CD4-positive, alpha-beta memory T cell (primary cell): Measurements from ENCODE around the gene MORN5. TPM values are rescaled to one million over a fixed set of nuclear protein-coding genes. Genes with fewer than 3 reads are reported as not detected.

Experiments used
- CTCF ChIA-PET: fragments of 350-600 bp; sonication (Branson Sonifier 250); formaldehyde crosslinking; loops from one replicate; lab custom pipeline; 2021; ENCODE audit warnings: inconsistent platforms; ENCODE audit not compliant: partially characterized antibody; lab: Charles Lee
- POLR2A ChIA-PET: fragments of 350-600 bp; sonication (Branson Sonifier 250); formaldehyde crosslinking; loops from one replicate; lab custom pipeline; 2021; ENCODE audit not compliant: partially characterized antibody; lab: Charles Lee
- DNase-seq, 5 donors: peaks; one replicate each; pipeline versions ENCODE4 v3.0.0 to v3.0.0-alpha.2; 2020 to 2022; ENCODE audit warnings: mixed read lengths in 1 of 5
- H3K27ac ChIP-seq: one replicate; pipeline ENCODE4 v1.7.0; 2013; ENCODE audit warnings: low read depth, low read length
- H3K27me3 ChIP-seq: 2 replicates; pipeline ENCODE4 v1.7.0; 2013; ENCODE audit warnings: mild to moderate bottlenecking, low read length, moderate library complexity; ENCODE audit not compliant: insufficient read depth
- H3K36me3 ChIP-seq: 2 replicates; pipeline ENCODE4 v1.7.0; 2013; ENCODE audit warnings: mild to moderate bottlenecking, low read length, moderate library complexity; ENCODE audit not compliant: insufficient read depth
- H3K4me1 ChIP-seq: 2 replicates; pipeline ENCODE4 v1.7.0; 2013; ENCODE audit warnings: mild to moderate bottlenecking, low read length, moderate library complexity; ENCODE audit not compliant: insufficient read depth
- H3K4me3 ChIP-seq, 2 donors: one replicate each; pipeline ENCODE4 v1.7.0; 2013; ENCODE audit warnings: low read length in 2 of 2, mild to moderate bottlenecking in 1 of 2
- H3K9me3 ChIP-seq, 2 donors: one replicate each; pipeline ENCODE4 v1.7.0; 2013; ENCODE audit warnings: low read length in 2 of 2, control low read depth in 1 of 2; ENCODE audit not compliant: control insufficient read depth in 1 of 2
- H3K27ac Mint-ChIP-seq, 7 donors: one replicate each; pipeline ENCODE4 v1.8.0; 2020 to 2021; ENCODE audit warnings: mixed read lengths in 7 of 7, mild to moderate bottlenecking in 6 of 7, inconsistent platforms in 3 of 7, moderate library complexity in 3 of 7
- H3K27me3 Mint-ChIP-seq, 2 donors: one replicate each; pipeline ENCODE4 v1.8.0; 2020 to 2021; ENCODE audit warnings: mixed read lengths in 2 of 2
- H3K36me3 Mint-ChIP-seq, 2 donors: one replicate each; pipeline ENCODE4 v1.8.0; 2020 to 2021; ENCODE audit warnings: mixed read lengths in 2 of 2, inconsistent platforms in 1 of 2, mild to moderate bottlenecking in 1 of 2
- H3K4me1 Mint-ChIP-seq, 4 donors: one replicate each; pipeline ENCODE4 v1.8.0; 2020 to 2021; ENCODE audit warnings: mixed read lengths in 4 of 4, mild to moderate bottlenecking in 1 of 4
- H3K4me3 Mint-ChIP-seq, 8 donors: one replicate each; pipeline ENCODE4 v1.8.0; 2020 to 2021; ENCODE audit warnings: mixed read lengths in 8 of 8, mild to moderate bottlenecking in 7 of 8, moderate library complexity in 6 of 8, inconsistent platforms in 3 of 8
- H3K9me3 Mint-ChIP-seq, 8 donors: one replicate each; pipeline ENCODE4 v1.8.0; 2020 to 2021; ENCODE audit warnings: mixed read lengths in 8 of 8, mild to moderate bottlenecking in 5 of 8, inconsistent platforms in 3 of 8, moderate library complexity in 1 of 8
- intact Hi-C: fragments of 100-400 bp; cut with micrococcal nuclease; formaldehyde crosslinking; loops from one replicate; pipeline ENCODE4 v1.15.1; 2023
- polyA plus RNA-seq, 2 donors: library from polyadenylated mRNA; unstranded; fragments of 300-500 nt; fragmentation: Illumina TruSeq; gene quantifications; one replicate each; pipeline ENCODE4 v1.2.3, GENCODE V29; 2021
- total RNA-seq, 2 experiments: library from RNA; stranded (reverse); gene quantifications; one replicate each; pipeline ENCODE4 v1.2.3, GENCODE V29; 2021

The MORN5 gene
- total and polyA plus RNA-seq, 4 experiments from 2014 or later: not detected

DNA sequence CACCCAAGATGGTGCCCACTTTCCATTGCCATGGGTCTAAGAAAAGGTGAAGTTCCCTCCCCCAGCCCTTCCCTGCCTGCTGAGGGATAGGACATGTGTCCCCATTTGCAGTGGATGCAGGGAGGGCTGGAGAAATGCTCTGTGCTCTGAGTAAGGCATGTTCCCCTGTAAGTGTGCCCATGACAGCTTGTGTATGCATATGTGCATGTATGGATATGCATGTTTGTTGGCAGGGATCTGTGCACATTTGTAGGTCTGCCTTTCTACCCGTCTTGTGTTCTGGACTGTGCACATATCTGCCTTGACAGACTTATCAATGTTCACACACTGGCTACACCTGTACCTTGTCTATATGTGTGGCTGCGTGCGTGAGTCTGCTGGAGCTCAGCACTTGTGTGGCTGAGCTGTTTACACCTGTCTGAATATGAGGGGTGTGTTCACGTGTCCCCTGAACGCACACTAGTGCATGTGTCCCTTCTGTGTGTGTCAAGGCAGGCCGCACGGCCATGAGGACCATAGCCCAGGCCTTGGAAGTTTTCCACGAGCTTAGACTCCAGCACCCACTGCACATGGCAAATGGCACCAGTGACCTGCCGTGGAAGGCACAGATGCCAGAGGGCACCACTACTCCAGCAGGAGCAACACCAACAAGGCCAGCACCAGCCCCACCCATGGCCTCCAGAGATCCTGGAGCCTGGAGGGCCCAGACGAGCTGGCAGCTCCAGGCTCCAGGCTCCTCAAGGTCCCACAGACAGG is 39.2 kb upstream of the MORN5 start:
- H3K4me3 ChIP-seq: no peak overlapping the region
- POLR2A ChIA-PET: no interaction called here
- H3K4me1 Mint-ChIP-seq: peaks cover 4 to 10% (median 7%) of the 10 kb centered on the region in 4 donors
- H3K9me3 ChIP-seq: no peaks in the 10 kb centered on the region
- H3K4me1 ChIP-seq: no peaks in the 10 kb centered on the region
- H3K4me3 Mint-ChIP-seq: no peak overlapping the region
- no peak overlapping the region for H3K27ac Mint-ChIP-seq
- no peaks in the 10 kb centered on the region for H3K9me3 Mint-ChIP-seq
- intact Hi-C loops: no loop called here
- peaks cover 8 to 12% of the 10 kb centered on the region in 2 donors for H3K27me3 Mint-ChIP-seq
- peaks cover 2% of the 10 kb centered on the region for H3K27me3 ChIP-seq
- no peak overlapping the region for H3K27ac ChIP-seq
- H3K36me3 Mint-ChIP-seq: no peaks in the 10 kb centered on the region
- H3K36me3 ChIP-seq: no peaks in the 10 kb centered on the region
- no peak for DNase-seq
- CTCF ChIA-PET: interaction anchor here (1.0 to 9.2 kb wide), 5 partner anchors 13 to 264 kb away, joined by 3 to 165 read pairs (median 6); no protein-coding TSS in a partner anchor

DNA sequence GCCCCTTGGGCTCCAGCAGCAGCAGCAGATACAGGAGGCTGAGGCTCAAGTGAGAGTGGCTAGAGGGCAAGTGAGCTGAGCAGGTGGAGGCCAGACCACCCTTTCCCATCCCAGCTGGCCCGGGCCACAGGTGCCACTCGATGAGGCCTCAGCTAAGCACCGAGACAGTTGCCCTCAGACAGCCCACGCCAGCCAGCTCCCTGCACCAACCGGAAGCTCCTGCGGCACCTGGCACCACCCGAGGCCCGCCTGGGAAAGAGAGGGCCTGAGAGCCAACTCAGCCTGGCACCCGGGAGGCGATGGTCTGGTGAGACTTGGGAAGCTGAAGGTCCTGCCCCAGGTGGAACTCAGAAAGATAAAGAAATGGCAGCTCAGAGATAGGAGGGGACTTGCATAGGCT is 38.3 kb upstream of the MORN5 start:
- H3K4me3 Mint-ChIP-seq: no peak overlapping the region
- peaks cover 15 to 18% of the 10 kb centered on the region in 2 donors for H3K27me3 Mint-ChIP-seq
- Histone ChIP-seq H3K4me3 (no peak overlapping the region), H3K27me3 (peaks cover 10% of the 10 kb centered on the region), H3K9me3 (no peaks in the 10 kb centered on the region), H3K4me1 (peaks cover 4% of the 10 kb centered on the region), H3K27ac (no peak overlapping the region), H3K36me3 (no peaks in the 10 kb centered on the region)
- H3K4me1 Mint-ChIP-seq: peaks cover 9 to 17% (median 12%) of the 10 kb centered on the region in 4 donors
- no peak for DNase-seq
- intact Hi-C loops: no loop called here
- ChIA-PET POLR2A (no interaction called here), CTCF (interaction anchor here (0.8 to 9.2 kb wide), 11 partner anchors 11 to 264 kb away, joined by 3 to 165 read pairs (median 5); no protein-coding TSS in a partner anchor)
- no peak overlapping the region for H3K27ac Mint-ChIP-seq
- no peaks in the 10 kb centered on the region for H3K36me3 Mint-ChIP-seq
- H3K9me3 Mint-ChIP-seq: no peaks in the 10 kb centered on the region

DNA sequence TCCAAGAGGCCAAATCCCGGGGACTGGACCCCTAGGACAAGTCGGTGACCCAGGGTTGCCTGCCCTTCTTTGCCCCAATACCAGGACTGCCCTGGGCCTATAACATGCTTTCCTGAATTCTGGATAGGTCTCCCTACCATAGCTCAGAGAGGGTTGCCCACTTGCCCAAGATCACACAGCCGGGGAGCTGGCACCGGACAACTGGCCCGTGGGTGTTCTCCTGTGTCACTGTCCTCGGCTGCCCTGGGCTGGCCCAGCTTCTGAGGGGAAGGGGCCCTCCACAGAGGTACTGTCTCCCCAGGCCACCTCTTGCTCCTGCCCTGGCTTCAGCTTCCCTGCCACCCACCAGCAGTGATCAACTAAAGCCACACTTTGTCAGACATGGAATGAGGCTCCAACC is 37.8 kb upstream of the MORN5 start:
- Mint-ChIP-seq H3K4me1 (peaks cover 11 to 21% (median 16%) of the 10 kb centered on the region in 4 donors), H3K27ac (no peak overlapping the region), H3K9me3 (no peaks in the 10 kb centered on the region), H3K4me3 (no peak overlapping the region), H3K36me3 (no peaks in the 10 kb centered on the region), H3K27me3 (peaks cover 18 to 21% of the 10 kb centered on the region in 2 donors)
- Histone ChIP-seq H3K27me3 (peaks cover 11% of the 10 kb centered on the region), H3K4me3 (no peak overlapping the region), H3K9me3 (no peaks in the 10 kb centered on the region), H3K27ac (no peak overlapping the region), H3K36me3 (no peaks in the 10 kb centered on the region), H3K4me1 (peaks cover 7% of the 10 kb centered on the region)
- ChIA-PET POLR2A (no interaction called here), CTCF (interaction anchor here (0.7 to 9.2 kb wide), 19 partner anchors 12 to 776 kb away, joined by 3 to 165 read pairs (median 4); no protein-coding TSS in a partner anchor)
- intact Hi-C loops: no loop called here
- no peak for DNase-seq

DNA sequence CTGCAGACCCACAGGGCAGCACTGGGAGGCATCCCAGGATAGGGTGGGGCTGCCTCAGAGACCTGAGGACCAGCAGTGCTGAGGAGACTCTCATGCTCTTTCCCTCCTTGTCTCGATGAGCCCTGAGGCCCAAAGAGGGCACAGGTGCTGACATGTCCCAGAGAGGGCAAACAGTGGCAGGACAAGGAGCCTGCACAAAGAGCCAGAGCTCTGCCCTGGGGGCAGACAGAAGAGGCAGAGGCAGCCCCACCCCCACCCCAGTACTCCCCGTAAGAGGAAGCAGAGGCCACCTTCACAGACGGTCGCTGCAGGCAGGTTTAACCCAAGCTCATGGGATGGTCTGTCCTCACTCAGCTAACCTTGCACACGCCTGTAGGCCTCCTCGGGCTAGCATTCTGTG is 37.2 kb upstream of the MORN5 start:
- Histone ChIP-seq H3K36me3 (no peaks in the 10 kb centered on the region), H3K9me3 (no peaks in the 10 kb centered on the region), H3K27ac (no peak overlapping the region), H3K4me1 (peaks cover 7% of the 10 kb centered on the region), H3K4me3 (no peak overlapping the region), H3K27me3 (peaks cover 11% of the 10 kb centered on the region)
- Mint-ChIP-seq H3K4me1 (peaks cover 11 to 23% (median 16%) of the 10 kb centered on the region in 4 donors), H3K27me3 (peaks cover 20 to 24% of the 10 kb centered on the region in 2 donors), H3K27ac (no peak overlapping the region), H3K9me3 (no peaks in the 10 kb centered on the region), H3K36me3 (no peaks in the 10 kb centered on the region), H3K4me3 (no peak overlapping the region)
- intact Hi-C loops: no loop called here
- POLR2A ChIA-PET: no interaction called here
- CTCF ChIA-PET: interaction anchor here (0.7 to 9.2 kb wide), 19 partner anchors 12 to 776 kb away, joined by 3 to 165 read pairs (median 5); partner anchors contain the start of genes MORN5 and NDUFA8
- no peak for DNase-seq

DNA sequence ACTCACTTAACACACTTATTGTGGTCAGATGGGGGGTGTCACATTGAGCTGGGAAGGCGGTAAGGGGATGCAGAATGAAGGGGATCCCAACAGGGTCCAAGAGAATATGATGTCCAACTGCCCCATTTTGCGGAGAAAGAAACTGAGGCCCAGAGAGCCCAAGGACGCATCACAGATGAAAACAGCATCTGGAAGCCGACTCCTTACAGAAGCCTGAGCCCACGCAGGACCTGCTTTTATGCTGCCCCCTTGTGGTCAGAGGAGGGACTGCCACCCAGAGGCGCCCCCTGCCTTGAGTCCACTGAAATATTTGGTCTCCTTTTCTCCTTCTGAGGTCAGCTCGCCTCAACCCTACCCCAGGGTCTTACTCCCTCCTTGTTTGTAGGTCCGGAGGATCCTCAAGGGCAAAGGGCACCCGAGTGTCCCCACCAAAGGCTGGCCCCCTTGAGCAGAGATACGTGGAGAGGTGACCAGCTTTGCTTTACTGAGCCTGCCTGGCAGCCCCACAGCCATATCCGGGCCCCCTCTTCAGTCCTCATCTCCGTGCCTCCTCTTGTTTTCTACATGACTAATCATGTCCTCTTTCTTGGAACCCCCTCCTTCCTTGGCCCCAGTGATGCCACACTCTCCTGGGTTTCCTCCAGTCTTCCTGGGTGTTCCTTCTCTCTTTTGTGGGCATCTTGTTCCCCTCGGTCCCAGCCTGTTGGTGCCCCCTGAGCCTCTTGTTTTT is 36.6 kb upstream of the MORN5 start:
- Mint-ChIP-seq H3K4me3 (peak overlapping the region in 1 of 8 donors; percentile 29), H3K27ac (no peak overlapping the region), H3K27me3 (peaks cover 21 to 28% of the 10 kb centered on the region in 2 donors), H3K36me3 (no peaks in the 10 kb centered on the region), H3K4me1 (peaks cover 11 to 25% (median 16%) of the 10 kb centered on the region in 4 donors), H3K9me3 (no peaks in the 10 kb centered on the region)
- Histone ChIP-seq H3K9me3 (no peaks in the 10 kb centered on the region), H3K4me1 (peaks cover 7% of the 10 kb centered on the region), H3K4me3 (no peak overlapping the region), H3K36me3 (no peaks in the 10 kb centered on the region), H3K27me3 (peaks cover 11% of the 10 kb centered on the region), H3K27ac (no peak overlapping the region)
- POLR2A ChIA-PET: no interaction called here
- CTCF ChIA-PET: interaction anchor here (0.7 to 9.2 kb wide), 20 partner anchors 7 to 775 kb away, joined by 3 to 165 read pairs (median 6); partner anchors contain the start of genes MORN5 and NDUFA8
- peak; percentile 54 to 68 (median 58) for DNase-seq
- intact Hi-C loops: loop anchor here (1.0 kb wide), 1 partner anchor 24 kb away; no protein-coding TSS in a partner anchor

DNA sequence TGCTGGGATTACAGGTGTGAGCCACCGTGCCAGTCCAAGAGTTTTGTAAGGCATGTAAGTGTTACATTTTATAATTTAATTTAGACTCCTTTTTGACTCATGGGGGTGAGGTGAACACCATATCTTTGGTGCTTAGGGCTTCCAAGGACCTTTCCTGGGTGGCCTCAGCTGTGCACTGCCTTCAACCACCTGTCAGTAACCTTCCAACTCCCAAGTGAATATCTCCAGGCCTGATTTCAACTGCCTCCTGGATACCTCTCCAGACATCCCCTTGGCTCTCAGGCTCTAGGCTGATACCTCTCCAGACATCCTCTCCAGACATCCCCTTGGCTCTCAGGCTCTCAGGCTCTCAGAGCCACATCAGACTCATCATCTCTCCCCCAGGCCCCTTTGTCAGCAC is 35.7 kb upstream of the MORN5 start:
- Histone ChIP-seq H3K36me3 (no peaks in the 10 kb centered on the region), H3K4me3 (no peak overlapping the region), H3K9me3 (no peaks in the 10 kb centered on the region), H3K4me1 (peaks cover 7% of the 10 kb centered on the region), H3K27ac (no peak overlapping the region), H3K27me3 (peaks cover 11% of the 10 kb centered on the region)
- H3K36me3 Mint-ChIP-seq: no peaks in the 10 kb centered on the region
- H3K9me3 Mint-ChIP-seq: no peaks in the 10 kb centered on the region
- ChIA-PET CTCF (interaction anchor here (0.9 to 9.2 kb wide), 18 partner anchors 8 to 692 kb away, joined by 3 to 165 read pairs (median 8); partner anchors contain the start of genes MORN5 and NDUFA8), POLR2A (no interaction called here)
- intact Hi-C loops: no loop called here
- DNase-seq: no peak
- peaks cover 21 to 28% of the 10 kb centered on the region in 2 donors for H3K27me3 Mint-ChIP-seq
- H3K4me1 Mint-ChIP-seq: peaks cover 11 to 25% (median 16%) of the 10 kb centered on the region in 4 donors
- H3K4me3 Mint-ChIP-seq: no peak overlapping the region
- H3K27ac Mint-ChIP-seq: no peak overlapping the region

DNA sequence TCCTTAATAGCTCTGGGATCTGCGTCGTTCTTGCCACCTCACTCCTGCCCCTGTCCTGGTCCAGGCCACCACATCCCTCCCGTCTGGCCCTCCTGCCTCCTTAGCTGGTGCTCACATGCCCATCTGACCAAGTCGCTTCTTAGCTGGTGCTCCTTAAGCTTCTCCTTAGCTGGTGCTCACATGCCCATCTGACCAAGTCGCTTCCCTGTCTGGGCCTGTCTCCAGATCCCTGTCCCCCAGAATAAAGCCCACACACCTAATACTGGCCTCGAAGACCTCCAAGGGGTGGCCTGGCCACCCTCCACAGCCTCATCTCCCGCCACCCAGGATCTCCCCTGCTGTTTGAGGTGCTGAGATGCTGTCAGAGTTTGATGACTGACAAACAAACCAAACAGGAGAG is 35.2 kb upstream of the MORN5 start:
- no peaks in the 10 kb centered on the region for H3K36me3 ChIP-seq
- peaks cover 11 to 25% (median 18%) of the 10 kb centered on the region in 4 donors for H3K4me1 Mint-ChIP-seq
- intact Hi-C loops: no loop called here
- peaks cover 7% of the 10 kb centered on the region for H3K4me1 ChIP-seq
- H3K9me3 Mint-ChIP-seq: no peaks in the 10 kb centered on the region
- H3K27me3 Mint-ChIP-seq: peaks cover 21 to 28% of the 10 kb centered on the region in 2 donors
- no peak overlapping the region for H3K27ac Mint-ChIP-seq
- H3K36me3 Mint-ChIP-seq: no peaks in the 10 kb centered on the region
- no peak overlapping the region for H3K27ac ChIP-seq
- H3K4me3 ChIP-seq: no peak overlapping the region
- H3K4me3 Mint-ChIP-seq: no peak overlapping the region
- no peak for DNase-seq
- H3K27me3 ChIP-seq: peaks cover 11% of the 10 kb centered on the region
- ChIA-PET CTCF (interaction anchor here (0.6 to 9.2 kb wide), 23 partner anchors 9 to 1225 kb away, joined by 3 to 165 read pairs (median 7); no protein-coding TSS in a partner anchor), POLR2A (no interaction called here)
- no peaks in the 10 kb centered on the region for H3K9me3 ChIP-seq
